ENCODE data around the gene ALDH1L1.

The ALDH1L1 gene

GRCh38 chr3:126202680-126203079 is 22.3 kb upstream of the ALDH1L1 start:
- no peak for ATAC-seq
- TF ChIP-seq ISL1 (CRISPR knock-in tag; IDR thresholded peaks at IDR 0.05) (no peak), CSDC2 (CRISPR knock-in tag; IDR thresholded peaks at IDR 0.05) (no peak), TSHZ2 (CRISPR knock-in tag; IDR thresholded peaks at IDR 0.05) (no peak), CREB5 (CRISPR knock-in tag; IDR thresholded peaks at IDR 0.05; ENCODE audit: low read depth) (no peak), ZC3H10 (CRISPR knock-in tag; IDR thresholded peaks at IDR 0.05) (no peak), CSRNP3 (CRISPR knock-in tag; IDR thresholded peaks at IDR 0.05) (no peak), PATZ1 (CRISPR knock-in tag; IDR thresholded peaks at IDR 0.05; ENCODE audit: borderline replicate concordance) (no peak), ARNTL (CRISPR knock-in tag; IDR thresholded peaks at IDR 0.05; ENCODE audit: borderline replicate concordance, low read depth) (no peak), PPARA (CRISPR knock-in tag; IDR thresholded peaks at IDR 0.05; ENCODE audit: borderline replicate concordance) (no peak)

DNA sequence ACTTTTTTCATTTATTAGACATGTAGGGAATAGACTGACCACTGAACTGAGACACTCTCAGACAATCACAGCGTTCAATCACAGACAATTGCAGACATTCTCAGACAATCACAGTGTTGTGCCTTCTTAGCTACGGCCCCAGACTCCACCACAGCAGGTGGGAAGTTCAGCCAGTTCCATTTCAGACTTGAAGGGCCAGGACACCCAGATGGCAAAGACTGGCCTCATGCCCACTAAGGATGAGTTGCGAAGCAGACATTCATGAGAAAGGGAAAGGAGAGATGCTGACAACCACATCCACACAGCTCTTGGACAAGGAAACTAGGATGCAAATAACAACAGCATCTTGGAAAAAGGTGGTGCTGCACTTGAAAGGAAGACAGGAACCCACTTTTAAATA is 21.9 kb upstream of the ALDH1L1 start:
- TF ChIP-seq TCF4 (CRISPR knock-in tag; IDR thresholded peaks at IDR 0.05; ENCODE audit: borderline replicate concordance) (no peak), TSHZ2 (CRISPR knock-in tag; IDR thresholded peaks at IDR 0.05) (no peak), PPARA (CRISPR knock-in tag; IDR thresholded peaks at IDR 0.05; ENCODE audit: borderline replicate concordance) (no peak), ESRRG (CRISPR knock-in tag; IDR thresholded peaks at IDR 0.05) (no peak), CSRNP3 (CRISPR knock-in tag; IDR thresholded peaks at IDR 0.05) (no peak), ISL1 (CRISPR knock-in tag; IDR thresholded peaks at IDR 0.05) (no peak), GLIS3 (CRISPR knock-in tag; IDR thresholded peaks at IDR 0.05) (no peak), SNAI2 (CRISPR knock-in tag; IDR thresholded peaks at IDR 0.05) (no peak), ZNF565 (CRISPR knock-in tag; conservative IDR thresholded peaks at IDR 0.05; ENCODE audit: low read depth) (no peak)

GRCh38 chr3:126201168-126201567 is 20.8 kb upstream of the ALDH1L1 start:
- no peak for ATAC-seq
- no peak for TF ChIP-seq PPARA (CRISPR knock-in tag; IDR thresholded peaks at IDR 0.05; ENCODE audit: borderline replicate concordance)
- TF ChIP-seq TOX (CRISPR knock-in tag; IDR thresholded peaks at IDR 0.05; ENCODE audit: borderline replicate concordance): no peak

More for the DNA sequence above, 21.9 kb upstream of the ALDH1L1 start:
- ATAC-seq: no peak

Measured in SK-N-SH treated with all-trans-retinoic acid at 6 μM for 48 hours (cell line).